H9 (cell line): Measurements from ENCODE around the gene ALDOA. TPM values are rescaled to one million over a fixed set of nuclear protein-coding genes. Genes with fewer than 3 reads are reported as not detected.

ENCODE experiments used
- DNase-seq: peaks from one replicate; pipeline ENCODE4 v3.0.0-alpha.2; 2017
- H2AFZ ChIP-seq: one replicate; pipeline ENCODE4 v1.6.1; 2013; ENCODE audit warnings: mild to moderate bottlenecking, low read length, control low read depth, moderate library complexity
- H2AK5ac ChIP-seq: 2 replicates; pipeline ENCODE4 v1.6.1; 2013; ENCODE audit warnings: low read length, control low read depth, mixed read lengths; ENCODE audit not compliant: insufficient read length
- H2BK120ac ChIP-seq: one replicate; pipeline ENCODE4 v1.6.1; 2013; ENCODE audit warnings: low read depth, mild to moderate bottlenecking, low read length, control low read depth, inconsistent platforms; ENCODE audit not compliant: poor library complexity, severe bottlenecking
- H2BK12ac ChIP-seq: 2 replicates; pipeline ENCODE4 v1.6.1; 2013; ENCODE audit warnings: low read length, control low read depth, mixed read lengths, low read depth; ENCODE audit not compliant: insufficient read length
- H2BK15ac ChIP-seq: 2 replicates; pipeline ENCODE4 v1.6.1; 2013; ENCODE audit warnings: low read depth, low read length, control low read depth
- H2BK20ac ChIP-seq: one replicate; pipeline ENCODE4 v1.6.1; 2013; ENCODE audit warnings: low read depth, mild to moderate bottlenecking, low read length, control low read depth, inconsistent platforms; ENCODE audit not compliant: poor library complexity, severe bottlenecking
- H2BK5ac ChIP-seq: 2 replicates; pipeline ENCODE4 v1.6.1; 2013; ENCODE audit warnings: low read length, control low read depth, mixed read lengths; ENCODE audit not compliant: insufficient read length
- H3K14ac ChIP-seq: 2 replicates; pipeline ENCODE4 v1.6.1; 2013; ENCODE audit warnings: low read length, control low read depth; ENCODE audit not compliant: insufficient read depth
- H3K18ac ChIP-seq: 2 replicates; pipeline ENCODE4 v1.6.1; 2013; ENCODE audit warnings: low read depth, mild to moderate bottlenecking, mixed read lengths, low read length, control low read depth; ENCODE audit not compliant: insufficient read length
- H3K23ac ChIP-seq: 2 replicates; pipeline ENCODE4 v1.6.1; 2013; ENCODE audit warnings: low read length, control low read depth, mixed read lengths, low read depth; ENCODE audit not compliant: insufficient read length
- H3K23me2 ChIP-seq: 2 replicates; pipeline ENCODE4 v1.6.1; 2013; ENCODE audit warnings: low read depth, mild to moderate bottlenecking, mixed read lengths, low read length, control low read depth; ENCODE audit not compliant: insufficient read length, poor library complexity, severe bottlenecking
- H3K27ac ChIP-seq: 2 replicates; pipeline ENCODE4 v1.5.1; 2013; ENCODE audit warnings: low read length, control low read depth, mixed read lengths, low read depth; ENCODE audit not compliant: insufficient read length
- H3K27me3 ChIP-seq: 2 replicates; pipeline ENCODE4 v1.6.1; 2013; ENCODE audit warnings: low read length, control low read depth, inconsistent platforms; ENCODE audit not compliant: insufficient read depth
- H3K4ac ChIP-seq: 2 replicates; pipeline ENCODE4 v1.6.1; 2013; ENCODE audit warnings: low read depth, mild to moderate bottlenecking, control low read depth, inconsistent platforms, low read length, moderate library complexity
- H3K4me1 ChIP-seq: 2 replicates; pipeline ENCODE4 v1.6.1; 2013; ENCODE audit warnings: low read length, control low read depth, inconsistent platforms; ENCODE audit not compliant: insufficient read depth
- H3K4me2 ChIP-seq: 2 replicates; pipeline ENCODE4 v1.6.1; 2013; ENCODE audit warnings: low read length, control low read depth, mixed read lengths; ENCODE audit not compliant: insufficient read length, insufficient read depth
- H3K56ac ChIP-seq: 2 replicates; pipeline ENCODE4 v1.6.1; 2013; ENCODE audit warnings: low read depth, mild to moderate bottlenecking, mixed read lengths, low read length, control low read depth; ENCODE audit not compliant: insufficient read length
- H3K79me1 ChIP-seq: 2 replicates; pipeline ENCODE4 v1.6.1; 2013; ENCODE audit warnings: low read depth, mild to moderate bottlenecking, moderate library complexity, low read length, control low read depth, inconsistent platforms; ENCODE audit not compliant: insufficient read depth, poor library complexity, severe bottlenecking
- H3K79me2 ChIP-seq: 2 replicates; pipeline ENCODE4 v1.6.1; 2013; ENCODE audit warnings: low read length, control low read depth, inconsistent platforms; ENCODE audit not compliant: insufficient read depth
- H3K9ac ChIP-seq: 2 replicates; pipeline ENCODE4 v1.6.1; 2013; ENCODE audit warnings: low read length, control low read depth, mixed read lengths; ENCODE audit not compliant: insufficient read length; ENCODE audit errors: extremely low read depth
- H3K9me3 ChIP-seq: one replicate; pipeline ENCODE4 v1.6.1; 2013; ENCODE audit warnings: low read depth, low read length, inconsistent platforms; ENCODE audit not compliant: control insufficient read depth
- H3T11ph ChIP-seq: one replicate; pipeline ENCODE4 v1.6.1; 2013; ENCODE audit warnings: mild to moderate bottlenecking, low read length, control low read depth, inconsistent platforms
- H4K20me1 ChIP-seq: one replicate; pipeline ENCODE4 v1.6.1; 2013; ENCODE audit not compliant: control insufficient read depth, insufficient read length, insufficient read depth
- H4K5ac ChIP-seq: 2 replicates; pipeline ENCODE4 v1.6.1; 2013; ENCODE audit warnings: low read depth, mild to moderate bottlenecking, mixed read lengths, low read length, control low read depth; ENCODE audit not compliant: insufficient read length
- H4K8ac ChIP-seq: replicated peaks from 2 replicates; pipeline ENCODE4 v1.6.1; 2013; ENCODE audit warnings: low read length, control low read depth, mixed read lengths, low read depth; ENCODE audit not compliant: insufficient read length
- H4K91ac ChIP-seq: 2 replicates; pipeline ENCODE4 v1.6.1; 2013; ENCODE audit warnings: low read depth, mild to moderate bottlenecking, moderate library complexity, mixed read lengths, low read length, control low read depth; ENCODE audit not compliant: insufficient read length
- H3K27ac Mint-ChIP-seq, 3 experiments: 2 replicates in 2 of 3; 3 replicates in 1 of 3; pipeline ENCODE4 v1.8.0; 2020 to 2021; ENCODE audit warnings: mixed read lengths in 3 of 3, mild to moderate bottlenecking in 1 of 3, moderate library complexity in 1 of 3
- H3K27me3 Mint-ChIP-seq: 2 replicates; pipeline ENCODE4 v1.8.0; 2021; ENCODE audit warnings: low read depth, mild to moderate bottlenecking, moderate library complexity, mixed read lengths
- H3K36me3 Mint-ChIP-seq, 3 experiments: 2 replicates in 2 of 3; 3 replicates in 1 of 3; pipeline ENCODE4 v1.8.0; 2020 to 2021; ENCODE audit warnings: low read depth in 3 of 3, mixed read lengths in 3 of 3; ENCODE audit not compliant: insufficient read depth in 1 of 3
- H3K4me1 Mint-ChIP-seq, 2 experiments: 2 replicates each; pipeline ENCODE4 v1.8.0; 2020; ENCODE audit warnings: mixed read lengths in 2 of 2
- H3K4me3 Mint-ChIP-seq, 2 experiments: 2 replicates in 1 of 2; 3 replicates in 1 of 2; pipeline ENCODE4 v1.8.0; 2020 to 2021; ENCODE audit warnings: mild to moderate bottlenecking in 2 of 2, mixed read lengths in 2 of 2, moderate library complexity in 1 of 2
- H3K9me3 Mint-ChIP-seq, 2 experiments: 2 replicates in 1 of 2; 3 replicates in 1 of 2; pipeline ENCODE4 v1.8.0; 2020; ENCODE audit warnings: mild to moderate bottlenecking in 2 of 2, mixed read lengths in 2 of 2, moderate library complexity in 1 of 2
- WGBS: extraction: QIAGEN DNeasy Blood & Tissue Kit; methylation state at CpG from one replicate; pipeline ENCODE4 v1.1.7; 2013; ENCODE audit warnings: missing lambda C conversion rate, low lambda C conversion rate, mixed read lengths; ENCODE audit not compliant: insufficient read length; ENCODE audit errors: extremely low coverage; 5-methylcytosine and 5-hydroxymethylcytosine counted together
- total RNA-seq: library from RNA; stranded (reverse); gene quantifications from 2 replicates; pipeline ENCODE4 v1.2.1, GENCODE V29; 2021
- TF ChIP-seq, protein P1 (sequence below): fragments of 200-600 bp; sonication (generic); conservative IDR thresholded peaks from 3 replicates; pipeline ENCODE4 v1.8.0; 2021; ENCODE audit warnings: antibody characterized with exemption, mild to moderate bottlenecking

ALDOA gene
- total RNA-seq, 1 experiment from 2014 or later, result 1,356 TPM

DNA sequence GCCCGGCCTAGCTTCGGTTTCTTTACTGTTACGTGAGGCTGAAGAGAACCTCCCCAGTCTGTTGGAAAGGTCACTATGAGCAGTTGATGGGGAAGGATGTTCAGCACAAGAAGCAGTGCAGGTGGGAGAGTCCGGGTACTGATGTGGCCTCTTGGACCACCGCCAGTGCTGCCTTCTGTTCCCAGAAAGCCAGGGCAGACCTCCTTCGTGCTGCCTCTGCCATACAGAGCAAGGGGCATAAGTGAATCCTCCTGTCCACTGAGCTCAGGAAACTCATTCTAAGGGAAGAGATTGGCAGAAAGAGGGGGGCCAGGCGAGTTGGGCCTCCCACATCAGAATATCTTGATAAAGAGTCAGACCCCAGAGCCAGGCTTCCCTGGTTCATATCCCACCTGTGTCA, 13.9 kb downstream of the ALDOA start:
- Histone ChIP-seq H3K4me2 (no peak overlapping the region), H3K27me3 (no peaks in the 10 kb centered on the region), H3K4me1 (no peaks in the 10 kb centered on the region), H3K14ac (no peak overlapping the region), H4K5ac (no peak overlapping the region), H2BK120ac (no peak overlapping the region), H4K8ac (no peak overlapping the region), H3K27ac (no peak overlapping the region), H2BK15ac (no peak overlapping the region), H3K4ac (no peak overlapping the region), H2BK12ac (no peak overlapping the region), H3K18ac (no peak overlapping the region), H3K9ac (no peak overlapping the region), H3K56ac (no peak overlapping the region), H4K20me1 (no peaks in the 10 kb centered on the region), H2BK20ac (no peak overlapping the region), H2AFZ (no peak overlapping the region), H3K79me2 (peaks cover 16% of the 10 kb centered on the region; the same call in 1 of the 2 replicates), H3K23ac (no peak overlapping the region), H4K91ac (no peak overlapping the region), H2BK5ac (no peak overlapping the region), H3K79me1 (peaks cover 9% of the 10 kb centered on the region), H3K23me2 (peaks cover 7% of the 10 kb centered on the region), H2AK5ac (no peak overlapping the region), H3T11ph (no peak overlapping the region), H3K9me3 (no peaks in the 10 kb centered on the region)
- no peak overlapping the region; a peak in 1 of 5 replicates for H3K4me3 Mint-ChIP-seq
- peaks cover 54 to 71% (median 69%) of the 10 kb centered on the region in 3 experiments for H3K36me3 Mint-ChIP-seq
- H3K27ac Mint-ChIP-seq, result 0 out of 7 replicates have a peak overlapping the region, but pooled peaks of 1 of the 3 experiments have one; percentile 23
- no peak for DNase-seq
- no CpG with 5 or more reads among the region's 7 CpGs for WGBS
- peaks cover 13 to 19% of the 10 kb centered on the region in 2 experiments for H3K4me1 Mint-ChIP-seq
- TF ChIP-seq, protein P1, sequence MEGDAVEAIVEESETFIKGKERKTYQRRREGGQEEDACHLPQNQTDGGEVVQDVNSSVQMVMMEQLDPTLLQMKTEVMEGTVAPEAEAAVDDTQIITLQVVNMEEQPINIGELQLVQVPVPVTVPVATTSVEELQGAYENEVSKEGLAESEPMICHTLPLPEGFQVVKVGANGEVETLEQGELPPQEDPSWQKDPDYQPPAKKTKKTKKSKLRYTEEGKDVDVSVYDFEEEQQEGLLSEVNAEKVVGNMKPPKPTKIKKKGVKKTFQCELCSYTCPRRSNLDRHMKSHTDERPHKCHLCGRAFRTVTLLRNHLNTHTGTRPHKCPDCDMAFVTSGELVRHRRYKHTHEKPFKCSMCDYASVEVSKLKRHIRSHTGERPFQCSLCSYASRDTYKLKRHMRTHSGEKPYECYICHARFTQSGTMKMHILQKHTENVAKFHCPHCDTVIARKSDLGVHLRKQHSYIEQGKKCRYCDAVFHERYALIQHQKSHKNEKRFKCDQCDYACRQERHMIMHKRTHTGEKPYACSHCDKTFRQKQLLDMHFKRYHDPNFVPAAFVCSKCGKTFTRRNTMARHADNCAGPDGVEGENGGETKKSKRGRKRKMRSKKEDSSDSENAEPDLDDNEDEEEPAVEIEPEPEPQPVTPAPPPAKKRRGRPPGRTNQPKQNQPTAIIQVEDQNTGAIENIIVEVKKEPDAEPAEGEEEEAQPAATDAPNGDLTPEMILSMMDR, result no peak
- no peaks in the 10 kb centered on the region for H3K27me3 Mint-ChIP-seq
- H3K9me3 Mint-ChIP-seq, result no peaks in the 10 kb centered on the region; a peak in 2 of 5 replicates
